H9 (cell line): ENCODE results near the gene TPSAB1. TPM values are rescaled to one million over a fixed set of nuclear protein-coding genes. Genes with fewer than 3 reads are reported as not detected.

Source experiments
- DNase-seq: peaks from one replicate; pipeline ENCODE4 v3.0.0-alpha.2; 2017
- H2AFZ ChIP-seq: one replicate; pipeline ENCODE4 v1.6.1; 2013; ENCODE audit warnings: mild to moderate bottlenecking, low read length, control low read depth, moderate library complexity
- H2AK5ac ChIP-seq: 2 replicates; pipeline ENCODE4 v1.6.1; 2013; ENCODE audit warnings: low read length, control low read depth, mixed read lengths; ENCODE audit not compliant: insufficient read length
- H2BK120ac ChIP-seq: one replicate; pipeline ENCODE4 v1.6.1; 2013; ENCODE audit warnings: low read depth, mild to moderate bottlenecking, low read length, control low read depth, inconsistent platforms; ENCODE audit not compliant: poor library complexity, severe bottlenecking
- H2BK12ac ChIP-seq: 2 replicates; pipeline ENCODE4 v1.6.1; 2013; ENCODE audit warnings: low read length, control low read depth, mixed read lengths, low read depth; ENCODE audit not compliant: insufficient read length
- H2BK15ac ChIP-seq: 2 replicates; pipeline ENCODE4 v1.6.1; 2013; ENCODE audit warnings: low read depth, low read length, control low read depth
- H2BK20ac ChIP-seq: one replicate; pipeline ENCODE4 v1.6.1; 2013; ENCODE audit warnings: low read depth, mild to moderate bottlenecking, low read length, control low read depth, inconsistent platforms; ENCODE audit not compliant: poor library complexity, severe bottlenecking
- H2BK5ac ChIP-seq: 2 replicates; pipeline ENCODE4 v1.6.1; 2013; ENCODE audit warnings: low read length, control low read depth, mixed read lengths; ENCODE audit not compliant: insufficient read length
- H3K14ac ChIP-seq: 2 replicates; pipeline ENCODE4 v1.6.1; 2013; ENCODE audit warnings: low read length, control low read depth; ENCODE audit not compliant: insufficient read depth
- H3K18ac ChIP-seq: 2 replicates; pipeline ENCODE4 v1.6.1; 2013; ENCODE audit warnings: low read depth, mild to moderate bottlenecking, mixed read lengths, low read length, control low read depth; ENCODE audit not compliant: insufficient read length
- H3K23ac ChIP-seq: 2 replicates; pipeline ENCODE4 v1.6.1; 2013; ENCODE audit warnings: low read length, control low read depth, mixed read lengths, low read depth; ENCODE audit not compliant: insufficient read length
- H3K23me2 ChIP-seq: 2 replicates; pipeline ENCODE4 v1.6.1; 2013; ENCODE audit warnings: low read depth, mild to moderate bottlenecking, mixed read lengths, low read length, control low read depth; ENCODE audit not compliant: insufficient read length, poor library complexity, severe bottlenecking
- H3K27ac ChIP-seq: 2 replicates; pipeline ENCODE4 v1.5.1; 2013; ENCODE audit warnings: low read length, control low read depth, mixed read lengths, low read depth; ENCODE audit not compliant: insufficient read length
- H3K27me3 ChIP-seq: 2 replicates; pipeline ENCODE4 v1.6.1; 2013; ENCODE audit warnings: low read length, control low read depth, inconsistent platforms; ENCODE audit not compliant: insufficient read depth
- H3K4ac ChIP-seq: 2 replicates; pipeline ENCODE4 v1.6.1; 2013; ENCODE audit warnings: low read depth, mild to moderate bottlenecking, control low read depth, inconsistent platforms, low read length, moderate library complexity
- H3K4me1 ChIP-seq: 2 replicates; pipeline ENCODE4 v1.6.1; 2013; ENCODE audit warnings: low read length, control low read depth, inconsistent platforms; ENCODE audit not compliant: insufficient read depth
- H3K4me2 ChIP-seq: 2 replicates; pipeline ENCODE4 v1.6.1; 2013; ENCODE audit warnings: low read length, control low read depth, mixed read lengths; ENCODE audit not compliant: insufficient read length, insufficient read depth
- H3K56ac ChIP-seq: 2 replicates; pipeline ENCODE4 v1.6.1; 2013; ENCODE audit warnings: low read depth, mild to moderate bottlenecking, mixed read lengths, low read length, control low read depth; ENCODE audit not compliant: insufficient read length
- H3K79me1 ChIP-seq: 2 replicates; pipeline ENCODE4 v1.6.1; 2013; ENCODE audit warnings: low read depth, mild to moderate bottlenecking, moderate library complexity, low read length, control low read depth, inconsistent platforms; ENCODE audit not compliant: insufficient read depth, poor library complexity, severe bottlenecking
- H3K79me2 ChIP-seq: 2 replicates; pipeline ENCODE4 v1.6.1; 2013; ENCODE audit warnings: low read length, control low read depth, inconsistent platforms; ENCODE audit not compliant: insufficient read depth
- H3K9ac ChIP-seq: 2 replicates; pipeline ENCODE4 v1.6.1; 2013; ENCODE audit warnings: low read length, control low read depth, mixed read lengths; ENCODE audit not compliant: insufficient read length; ENCODE audit errors: extremely low read depth
- H3K9me3 ChIP-seq: one replicate; pipeline ENCODE4 v1.6.1; 2013; ENCODE audit warnings: low read depth, low read length, inconsistent platforms; ENCODE audit not compliant: control insufficient read depth
- H3T11ph ChIP-seq: one replicate; pipeline ENCODE4 v1.6.1; 2013; ENCODE audit warnings: mild to moderate bottlenecking, low read length, control low read depth, inconsistent platforms
- H4K20me1 ChIP-seq: one replicate; pipeline ENCODE4 v1.6.1; 2013; ENCODE audit not compliant: control insufficient read depth, insufficient read length, insufficient read depth
- H4K5ac ChIP-seq: 2 replicates; pipeline ENCODE4 v1.6.1; 2013; ENCODE audit warnings: low read depth, mild to moderate bottlenecking, mixed read lengths, low read length, control low read depth; ENCODE audit not compliant: insufficient read length
- H4K8ac ChIP-seq: replicated peaks from 2 replicates; pipeline ENCODE4 v1.6.1; 2013; ENCODE audit warnings: low read length, control low read depth, mixed read lengths, low read depth; ENCODE audit not compliant: insufficient read length
- H4K91ac ChIP-seq: 2 replicates; pipeline ENCODE4 v1.6.1; 2013; ENCODE audit warnings: low read depth, mild to moderate bottlenecking, moderate library complexity, mixed read lengths, low read length, control low read depth; ENCODE audit not compliant: insufficient read length
- H3K27ac Mint-ChIP-seq, 3 experiments: 2 replicates in 2 of 3; 3 replicates in 1 of 3; pipeline ENCODE4 v1.8.0; 2020 to 2021; ENCODE audit warnings: mixed read lengths in 3 of 3, mild to moderate bottlenecking in 1 of 3, moderate library complexity in 1 of 3
- H3K27me3 Mint-ChIP-seq: 2 replicates; pipeline ENCODE4 v1.8.0; 2021; ENCODE audit warnings: low read depth, mild to moderate bottlenecking, moderate library complexity, mixed read lengths
- H3K36me3 Mint-ChIP-seq, 3 experiments: 2 replicates in 2 of 3; 3 replicates in 1 of 3; pipeline ENCODE4 v1.8.0; 2020 to 2021; ENCODE audit warnings: low read depth in 3 of 3, mixed read lengths in 3 of 3; ENCODE audit not compliant: insufficient read depth in 1 of 3
- H3K4me1 Mint-ChIP-seq, 2 experiments: 2 replicates each; pipeline ENCODE4 v1.8.0; 2020; ENCODE audit warnings: mixed read lengths in 2 of 2
- H3K4me3 Mint-ChIP-seq, 2 experiments: 2 replicates in 1 of 2; 3 replicates in 1 of 2; pipeline ENCODE4 v1.8.0; 2020 to 2021; ENCODE audit warnings: mild to moderate bottlenecking in 2 of 2, mixed read lengths in 2 of 2, moderate library complexity in 1 of 2
- H3K9me3 Mint-ChIP-seq, 2 experiments: 2 replicates in 1 of 2; 3 replicates in 1 of 2; pipeline ENCODE4 v1.8.0; 2020; ENCODE audit warnings: mild to moderate bottlenecking in 2 of 2, mixed read lengths in 2 of 2, moderate library complexity in 1 of 2
- CTCF ChIP-seq: fragments of 200-600 bp; sonication (generic); conservative IDR thresholded peaks from 3 replicates; pipeline ENCODE4 v1.8.0; 2021; ENCODE audit warnings: antibody characterized with exemption, mild to moderate bottlenecking
- WGBS: extraction: QIAGEN DNeasy Blood & Tissue Kit; methylation state at CpG from one replicate; pipeline ENCODE4 v1.1.7; 2013; ENCODE audit warnings: missing lambda C conversion rate, low lambda C conversion rate, mixed read lengths; ENCODE audit not compliant: insufficient read length; ENCODE audit errors: extremely low coverage; 5-methylcytosine and 5-hydroxymethylcytosine counted together
- total RNA-seq: library from RNA; stranded (reverse); gene quantifications from 2 replicates; pipeline ENCODE4 v1.2.1, GENCODE V29; 2021

Gene TPSAB1
- total RNA-seq, 1 experiment from 2014 or later, result not detected

- Histone ChIP-seq H3K4me2 (no peak overlapping the region), H2BK15ac (no peak overlapping the region), H3K9ac (no peak overlapping the region), H3K27ac (no peak overlapping the region), H2AK5ac (no peak overlapping the region), H3K79me2 (no peaks in the 10 kb centered on the region), H3K14ac (no peak overlapping the region), H4K5ac (no peak overlapping the region), H4K20me1 (no peaks in the 10 kb centered on the region), H3K79me1 (no peaks in the 10 kb centered on the region), H3K23ac (no peak overlapping the region), H3K23me2 (no peaks in the 10 kb centered on the region), H3T11ph (no peak overlapping the region), H4K91ac (no peak overlapping the region), H3K27me3 (peaks cover 7% of the 10 kb centered on the region; the same call in 1 of the 2 replicates), H3K4me1 (peaks cover 2% of the 10 kb centered on the region; the same call in 1 of the 2 replicates), H4K8ac (no peak overlapping the region), H3K18ac (no peak overlapping the region), H2BK20ac (no peak overlapping the region), H3K4ac (no peak overlapping the region), H2BK5ac (no peak overlapping the region), H2BK12ac (no peak overlapping the region), H3K9me3 (no peaks in the 10 kb centered on the region), H2BK120ac (no peak overlapping the region), H3K56ac (no peak overlapping the region), H2AFZ (no peak overlapping the region)
- Mint-ChIP-seq H3K4me1 (peaks cover 36 to 53% of the 10 kb centered on the region in 2 experiments), H3K27ac (no peak overlapping the region), H3K4me3 (no peak overlapping the region; a peak in 1 of 5 replicates), H3K9me3 (no peaks in the 10 kb centered on the region), H3K36me3 (no peaks in the 10 kb centered on the region), H3K27me3 (peaks cover 69% of the 10 kb centered on the region)
- WGBS, result no CpG with 5 or more reads among the region's 29 CpGs
- DNase-seq, result no peak
- TF ChIP-seq CTCF, result no peak
These were observed 50.5 kb downstream of the TPSAB1 start for GRCh38 chr16:1290860-1291575.
